Fibroblast of peridontal ligament (primary cell): ENCODE measurements around the gene ALAD.
"Not testable (repeated sequence)": the region's sequence is repeated elsewhere in the genome, so short reads cannot be mapped to it uniquely, and the experiment has no call there.

ENCODE experiments used
- DNase-seq: peaks from one replicate; pipeline ENCODE4 v3.0.0-alpha.2; 2010; ENCODE audit errors: extremely low read depth

Gene ALAD

GRCh38 chr9:113398796-113399195 lies 2.3 kb downstream of the ALAD start:
- DNase-seq, result peak; percentile 25

GRCh38 chr9:113397203-113397631 lies 3.9 kb downstream of the ALAD start:
- no peak for DNase-seq

- no peak for DNase-seq
These were observed 5.9 kb downstream of the ALAD start for GRCh38 chr9:113395000-113395861.

GRCh38 chr9:113393281-113393680 lies 7.8 kb downstream of the ALAD start:
- no peak for DNase-seq

- DNase-seq, result no peak
These were observed 9.2 kb downstream of the ALAD start for GRCh38 chr9:113391917-113392316.

GRCh38 chr9:113390192-113390960 lies 10.7 kb downstream of the ALAD start:
- DNase-seq, result no peak

GRCh38 chr9:113389451-113389850 lies 11.6 kb downstream of the ALAD start:
- DNase-seq, result no peak

GRCh38 chr9:113388833-113389232 lies 12.3 kb downstream of the ALAD start:
- DNase-seq, result no peak

- no peak for DNase-seq
These were observed 13.4 kb downstream of the ALAD start for GRCh38 chr9:113387560-113388230.

- no peak for DNase-seq
These were observed 14.3 kb downstream of the ALAD start for GRCh38 chr9:113386571-113387393.

- DNase-seq, result no peak
These were observed 19.1 kb downstream of the ALAD start for GRCh38 chr9:113381909-113382411.

- DNase-seq, result not testable (repeated sequence)
These were observed 19.6 kb downstream of the ALAD start for GRCh38 chr9:113381441-113381840.

- no peak for DNase-seq
These were observed 20.2 kb downstream of the ALAD start for GRCh38 chr9:113380869-113381378.

GRCh38 chr9:113379829-113380210 lies 21.3 kb downstream of the ALAD start:
- DNase-seq, result not testable (repeated sequence)

GRCh38 chr9:113379094-113379828 lies 21.8 kb downstream of the ALAD start:
- not testable (repeated sequence) for DNase-seq

GRCh38 chr9:113376634-113377567 lies 24.2 kb downstream of the ALAD start, which contains the start of gene HDHD3:
Gene HDHD3, minus strand, starts transcription at chr9:113376986. Its CDS starts 2,632 bp downstream, at chr9:113374354.
- DNase-seq, result peak; percentile 57

- no peak for DNase-seq
These were observed 25.7 kb downstream of the ALAD start for GRCh38 chr9:113375057-113376023.
